22Rv1 (cell line): ENCODE measurements around the gene TMEM150B.

Experiments used
- H3K27ac ChIP-seq: fragments of 450-650 bp; 2 replicates; pipeline ENCODE4 v1.5.1; 2017
- CTCF ChIP-seq: fragments of 450-650 bp; IDR thresholded peaks from 2 replicates; pipeline ENCODE4 v1.5.1; 2017; ENCODE audit warnings: mild to moderate bottlenecking
- ZFX ChIP-seq: fragments of 450-650 bp; IDR thresholded peaks from 2 replicates; pipeline ENCODE4 v1.6.1; 2017; ENCODE audit warnings: antibody characterized with exemption, borderline replicate concordance

TMEM150B gene

GRCh38 chr19:55353803-55354697 lies 28.9 kb upstream of the TMEM150B start:
- H3K27ac ChIP-seq, result no peak overlapping the region
- TF ChIP-seq ZFX, result no peak
- no peak for TF ChIP-seq CTCF

DNA sequence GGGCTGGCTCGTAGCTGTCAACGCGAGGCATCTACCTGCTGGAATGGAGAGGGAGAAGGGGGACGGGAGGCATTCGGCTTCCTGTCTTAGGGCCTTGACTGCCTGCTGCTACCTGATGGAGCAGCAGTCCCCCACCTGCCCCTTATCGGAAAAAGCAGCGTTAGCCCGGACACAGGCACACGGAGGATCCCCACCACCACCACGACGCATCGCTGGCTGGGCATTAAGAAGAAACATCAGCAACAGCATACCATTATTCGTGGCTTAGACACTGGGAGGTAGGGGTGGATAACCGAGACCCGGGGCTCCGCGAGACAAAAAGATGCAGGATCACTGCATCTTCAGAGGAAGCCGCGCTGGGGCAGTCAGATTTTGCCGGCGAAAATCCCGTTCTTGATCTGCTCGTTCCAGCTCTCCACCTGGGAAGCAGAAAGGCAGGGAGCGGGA lies 28.2 kb upstream of the TMEM150B start:
- H3K27ac ChIP-seq, result no peak overlapping the region
- TF ChIP-seq ZFX, result no peak
- TF ChIP-seq CTCF, result no peak

DNA sequence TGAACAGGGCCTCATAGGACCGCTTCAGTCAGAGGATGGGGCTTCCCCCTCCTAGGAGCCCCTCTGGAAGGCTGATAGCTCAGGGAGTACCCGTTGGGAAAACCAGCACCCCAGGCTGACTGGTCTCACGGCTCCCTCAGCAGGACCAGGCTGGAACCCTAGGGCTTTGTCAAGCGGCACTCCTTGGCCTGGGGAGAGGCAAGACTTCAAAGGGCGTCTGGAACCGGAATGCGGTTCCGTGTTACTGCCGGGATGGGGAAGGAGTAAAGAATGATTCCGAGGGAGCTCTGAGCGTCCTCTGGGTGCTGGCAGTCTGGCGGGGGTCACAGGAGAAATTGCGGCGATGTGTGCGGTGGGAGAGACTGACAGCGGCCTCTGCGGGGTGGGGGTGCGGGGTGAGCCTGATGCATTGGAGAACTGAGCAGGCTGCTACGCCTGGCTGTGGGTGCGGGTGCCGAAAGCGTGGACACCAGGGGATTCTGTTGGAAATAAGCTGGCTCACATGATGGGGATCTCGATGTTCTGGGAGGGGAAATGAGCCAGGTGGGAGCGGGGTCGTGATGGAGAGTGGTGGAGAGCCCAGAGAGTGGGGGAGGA lies 27.5 kb upstream of the TMEM150B start:
- no peak overlapping the region for H3K27ac ChIP-seq
- TF ChIP-seq ZFX (no peak), CTCF (no peak)

- TF ChIP-seq ZFX, result no peak
- no peak for TF ChIP-seq CTCF
- H3K27ac ChIP-seq, result no peak overlapping the region
These were observed 26.9 kb upstream of the TMEM150B start for GRCh38 chr19:55352040-55352439.

DNA sequence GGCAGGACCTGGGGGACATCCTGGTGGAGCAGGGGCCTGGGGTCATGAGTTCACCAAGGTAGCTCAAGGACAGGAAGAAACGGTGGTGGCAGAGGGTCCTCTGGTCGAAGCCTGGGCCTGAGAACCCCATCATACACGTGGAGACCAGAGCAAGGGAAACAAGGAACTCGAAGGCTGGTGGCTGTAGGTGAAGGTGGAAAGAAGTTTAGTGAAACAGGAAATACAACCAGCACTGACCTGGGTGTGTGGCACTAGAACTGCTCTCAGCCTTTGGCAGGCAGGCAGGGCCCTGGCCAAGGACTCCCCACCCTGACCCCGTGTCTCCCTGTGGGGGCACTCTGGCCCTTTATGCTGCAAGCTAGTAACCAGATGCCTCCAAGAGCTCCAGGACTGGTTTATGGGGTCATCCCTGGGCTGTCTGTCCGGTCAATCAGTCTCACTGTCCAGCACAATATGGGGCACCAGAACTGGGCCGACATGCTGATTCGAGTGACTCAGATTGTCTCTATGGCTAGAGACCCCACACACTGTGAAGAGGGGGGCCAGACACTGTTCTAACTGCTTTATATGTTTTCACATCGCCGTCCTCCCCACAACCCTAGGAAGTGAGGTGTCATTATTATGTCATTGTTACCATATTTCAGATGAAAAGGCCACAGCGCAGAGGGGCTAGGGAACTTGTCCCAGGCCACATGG lies 25.6 kb upstream of the TMEM150B start:
- no peak overlapping the region for H3K27ac ChIP-seq
- TF ChIP-seq ZFX (no peak), CTCF (no peak)

DNA sequence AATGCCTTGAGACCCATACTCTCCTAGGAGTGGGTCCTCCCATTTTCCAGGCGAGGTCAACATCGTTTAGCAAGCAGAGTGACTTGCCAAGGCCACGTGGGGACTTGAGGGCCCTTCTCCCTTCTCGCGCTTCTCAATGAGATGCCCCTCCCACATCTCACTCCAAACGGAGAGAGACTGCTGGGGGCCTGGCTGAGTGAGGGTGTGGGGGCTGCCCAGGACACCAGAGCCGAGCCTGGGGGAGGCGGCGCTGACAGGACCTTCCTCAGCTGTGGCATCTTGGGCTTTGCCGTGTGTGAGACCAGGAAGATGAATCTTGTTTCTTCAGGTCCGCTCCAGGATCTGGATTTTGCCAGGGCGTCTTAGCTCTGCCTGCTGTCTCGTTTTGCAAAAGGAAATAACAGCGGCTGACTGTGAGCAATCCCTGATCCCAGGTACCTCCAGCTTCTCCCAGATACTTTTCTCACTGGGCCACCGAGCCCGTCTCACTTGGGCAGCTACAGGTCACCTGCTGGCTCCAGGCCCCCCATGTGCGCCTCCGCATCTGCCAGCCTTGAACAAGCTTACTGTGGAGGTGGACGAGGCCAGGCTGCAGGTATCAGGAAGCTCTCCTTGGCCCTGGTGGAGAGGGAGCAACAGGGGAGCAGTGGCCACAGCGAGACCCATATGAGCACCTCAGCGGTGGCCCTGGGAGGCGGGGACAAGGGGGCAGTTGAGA lies 23.3 kb upstream of the TMEM150B start:
- H3K27ac ChIP-seq, result no peak overlapping the region
- no peak for TF ChIP-seq CTCF
- no peak for TF ChIP-seq ZFX
